IPS-NIHi7 (cell line): ENCODE data around the gene DAZ1.
"Not testable (repeated sequence)": the region's sequence is repeated elsewhere in the genome, so short reads cannot be mapped to it uniquely, and the experiment has no call there.

Source experiments
- DNase-seq: peaks from one replicate; pipeline ENCODE4 v3.0.0; 2012; ENCODE audit warnings: mixed read lengths; ENCODE audit errors: extremely low spot score

The DAZ1 gene, protein sequence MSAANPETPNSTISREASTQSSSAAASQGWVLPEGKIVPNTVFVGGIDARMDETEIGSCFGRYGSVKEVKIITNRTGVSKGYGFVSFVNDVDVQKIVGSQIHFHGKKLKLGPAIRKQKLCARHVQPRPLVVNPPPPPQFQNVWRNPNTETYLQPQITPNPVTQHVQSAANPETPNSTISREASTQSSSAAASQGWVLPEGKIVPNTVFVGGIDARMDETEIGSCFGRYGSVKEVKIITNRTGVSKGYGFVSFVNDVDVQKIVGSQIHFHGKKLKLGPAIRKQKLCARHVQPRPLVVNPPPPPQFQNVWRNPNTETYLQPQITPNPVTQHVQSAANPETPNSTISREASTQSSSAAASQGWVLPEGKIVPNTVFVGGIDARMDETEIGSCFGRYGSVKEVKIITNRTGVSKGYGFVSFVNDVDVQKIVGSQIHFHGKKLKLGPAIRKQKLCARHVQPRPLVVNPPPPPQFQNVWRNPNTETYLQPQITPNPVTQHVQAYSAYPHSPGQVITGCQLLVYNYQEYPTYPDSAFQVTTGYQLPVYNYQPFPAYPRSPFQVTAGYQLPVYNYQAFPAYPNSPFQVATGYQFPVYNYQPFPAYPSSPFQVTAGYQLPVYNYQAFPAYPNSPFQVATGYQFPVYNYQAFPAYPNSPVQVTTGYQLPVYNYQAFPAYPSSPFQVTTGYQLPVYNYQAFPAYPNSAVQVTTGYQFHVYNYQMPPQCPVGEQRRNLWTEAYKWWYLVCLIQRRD

DNA sequence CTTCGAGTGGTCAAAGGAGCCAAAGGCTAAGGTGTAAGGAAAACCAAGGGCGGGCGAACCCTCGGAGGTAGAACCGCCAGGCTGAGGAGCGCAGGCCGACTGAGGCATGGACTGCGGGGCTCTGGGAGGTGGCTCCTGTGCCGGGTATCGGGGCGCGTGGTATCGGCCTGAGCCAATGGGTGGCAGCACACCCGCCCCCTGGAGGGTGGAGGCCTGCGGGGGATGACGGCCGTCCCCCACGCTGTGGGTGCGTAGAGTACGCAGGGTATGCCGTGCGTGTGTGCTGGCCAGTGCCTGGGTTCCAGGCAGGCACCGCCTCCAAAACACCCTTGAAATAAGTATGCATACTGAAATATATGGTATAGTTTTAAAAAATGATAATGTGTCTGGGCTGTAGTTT, at the start of gene DAZ1:
TSS of gene DAZ1 (minus strand) at position 101 of the 400 bp plus-strand sequence. CDS start 208 bp downstream, outside the sequence.
- DNase-seq, result not testable (repeated sequence)

DNA sequence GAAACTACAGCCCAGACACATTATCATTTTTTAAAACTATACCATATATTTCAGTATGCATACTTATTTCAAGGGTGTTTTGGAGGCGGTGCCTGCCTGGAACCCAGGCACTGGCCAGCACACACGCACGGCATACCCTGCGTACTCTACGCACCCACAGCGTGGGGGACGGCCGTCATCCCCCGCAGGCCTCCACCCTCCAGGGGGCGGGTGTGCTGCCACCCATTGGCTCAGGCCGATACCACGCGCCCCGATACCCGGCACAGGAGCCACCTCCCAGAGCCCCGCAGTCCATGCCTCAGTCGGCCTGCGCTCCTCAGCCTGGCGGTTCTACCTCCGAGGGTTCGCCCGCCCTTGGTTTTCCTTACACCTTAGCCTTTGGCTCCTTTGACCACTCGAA, 20.4 kb upstream of the DAZ1 start, which contains the start of gene DAZ2:
TSS of gene DAZ2 (plus strand) at position 301 of the 400 bp plus-strand sequence. CDS start 208 bp downstream, outside the sequence.
- DNase-seq, result not testable (repeated sequence)

DNA sequence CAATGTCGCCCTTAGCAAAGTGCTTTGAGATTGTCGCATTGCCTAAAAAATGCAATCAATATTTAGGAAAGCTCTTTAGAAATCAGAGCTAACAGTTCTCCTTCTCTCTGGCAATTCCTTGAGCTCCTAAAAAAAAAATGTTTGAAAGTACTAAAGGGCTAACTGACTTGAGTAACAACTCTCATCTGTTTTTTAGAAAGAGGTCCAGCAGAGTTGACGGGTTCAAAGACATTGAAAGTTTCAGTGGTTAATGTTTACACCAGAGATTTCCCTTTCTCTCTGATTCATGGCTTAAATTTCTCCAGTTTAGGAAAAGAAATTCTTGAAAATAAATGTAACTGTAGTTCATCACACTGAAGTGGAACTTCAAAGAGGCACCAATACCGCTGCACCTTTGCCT, 11.9 kb upstream of the DAZ1 start:
- DNase-seq, result not testable (repeated sequence)

DNA sequence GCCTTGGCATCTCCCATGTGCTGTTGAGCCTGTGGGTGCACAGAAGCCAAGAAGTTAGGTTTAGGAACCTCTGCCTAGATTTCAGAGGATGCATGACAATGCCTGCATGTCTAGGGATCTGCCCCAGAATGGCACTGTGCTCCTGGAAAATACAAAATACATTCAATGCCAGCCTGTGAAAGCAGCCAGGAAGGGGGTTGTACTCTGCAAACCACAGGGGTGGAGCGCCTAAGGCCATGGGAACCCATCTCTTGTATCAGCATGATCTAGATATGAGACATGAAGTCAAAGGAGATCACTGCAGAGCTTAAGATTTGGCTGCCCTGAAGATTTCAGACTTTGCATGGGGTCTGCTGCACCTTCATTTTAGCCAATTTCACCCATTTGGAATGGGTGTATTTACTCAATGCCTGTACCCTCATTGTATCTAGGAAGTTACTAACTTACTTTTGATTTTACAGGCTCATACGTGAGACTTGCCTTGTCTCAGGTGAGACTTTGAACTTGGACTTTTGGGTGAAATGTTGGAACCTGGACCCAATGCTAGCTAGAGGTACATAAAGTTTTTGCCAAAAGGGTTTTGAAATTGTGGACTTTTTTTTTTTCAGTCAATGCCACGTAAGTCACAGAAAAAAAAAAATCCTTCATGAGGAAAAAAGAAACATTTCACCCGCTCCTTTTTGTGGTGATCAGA, 11.1 kb upstream of the DAZ1 start:
- DNase-seq, result not testable (repeated sequence)

DNA sequence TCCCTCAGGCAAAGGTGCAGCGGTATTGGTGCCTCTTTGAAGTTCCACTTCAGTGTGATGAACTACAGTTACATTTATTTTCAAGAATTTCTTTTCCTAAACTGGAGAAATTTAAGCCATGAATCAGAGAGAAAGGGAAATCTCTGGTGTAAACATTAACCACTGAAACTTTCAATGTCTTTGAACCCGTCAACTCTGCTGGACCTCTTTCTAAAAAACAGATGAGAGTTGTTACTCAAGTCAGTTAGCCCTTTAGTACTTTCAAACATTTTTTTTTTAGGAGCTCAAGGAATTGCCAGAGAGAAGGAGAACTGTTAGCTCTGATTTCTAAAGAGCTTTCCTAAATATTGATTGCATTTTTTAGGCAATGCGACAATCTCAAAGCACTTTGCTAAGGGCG, 8.6 kb upstream of the DAZ1 start:
- DNase-seq, result not testable (repeated sequence)
